ENCODE measurements around the gene KCNQ1. TPM values are rescaled to one million over a fixed set of nuclear protein-coding genes. Genes with fewer than 3 reads are reported as not detected.

Gene KCNQ1
- total and polyA plus RNA-seq, 2 experiments from 2014 or later: not detected

GRCh38 chr11:2471048-2471803, 26.4 kb downstream of the KCNQ1 start:
- H3K27ac ChIP-seq: no peak overlapping the region
- H3F3A ChIP-seq (ENCODE audit: insufficient read depth): no peaks in the 10 kb centered on the region
- no peak overlapping the region for H2AFZ ChIP-seq
- in situ Hi-C loops (cut with MboI): no loop called here
- H3K79me2 ChIP-seq (ENCODE audit: insufficient read depth): no peaks in the 10 kb centered on the region
- H3K9me2 ChIP-seq (ENCODE audit: insufficient read depth): no peaks in the 10 kb centered on the region
- no peaks in the 10 kb centered on the region for H4K20me1 ChIP-seq (ENCODE audit: insufficient read depth)
- H3K4me2 ChIP-seq (ENCODE audit: unreplicated experiment): no peak overlapping the region
- no peak for DNase-seq
- no peaks in the 10 kb centered on the region for H3K4me1 ChIP-seq (ENCODE audit: insufficient read depth)
- H3K36me3 ChIP-seq (ENCODE audit: low read depth): no peaks in the 10 kb centered on the region
- no peak for TF ChIP-seq EZH2 (IDR thresholded peaks at IDR 0.05; ENCODE audit: insufficient read depth, poor library complexity, severe bottlenecking)
- no peak overlapping the region for H3K4me3 ChIP-seq
- H3K9ac ChIP-seq: no peak overlapping the region
- H3K9me3 ChIP-seq (ENCODE audit: low read depth): no peaks in the 10 kb centered on the region
- WGBS, 2 experiments (ENCODE audit: low coverage in 1 of 2, low lambda C conversion rate in 2 of 2, missing lambda C conversion rate in 2 of 2): 66 to 69% methylated on average over 16 to 17 of the region's 17 CpGs
- H3K27me3 ChIP-seq (replicated peaks; ENCODE audit: insufficient read depth): peaks cover 14% of the 10 kb centered on the region

- TF ChIP-seq EZH2phosphoT487 (IDR thresholded peaks at IDR 0.05; ENCODE audit: insufficient read depth, low read depth) (no peak), EZH2 (IDR thresholded peaks at IDR 0.05; ENCODE audit: insufficient read depth, poor library complexity, severe bottlenecking) (no peak)
- Histone ChIP-seq H3K4me2 (ENCODE audit: unreplicated experiment) (no peak overlapping the region), H3K79me2 (ENCODE audit: insufficient read depth) (no peaks in the 10 kb centered on the region), H3K4me3 (no peak overlapping the region), H3K9me3 (ENCODE audit: low read depth) (no peaks in the 10 kb centered on the region), H3F3A (ENCODE audit: insufficient read depth) (no peaks in the 10 kb centered on the region), H2AFZ (no peak overlapping the region), H3K9me2 (ENCODE audit: insufficient read depth) (no peaks in the 10 kb centered on the region), H3K27me3 (replicated peaks; ENCODE audit: insufficient read depth) (peaks cover 19% of the 10 kb centered on the region), H3K36me3 (ENCODE audit: low read depth) (no peaks in the 10 kb centered on the region), H3K27ac (no peak overlapping the region), H4K20me1 (ENCODE audit: insufficient read depth) (no peaks in the 10 kb centered on the region), H3K4me1 (ENCODE audit: insufficient read depth) (no peaks in the 10 kb centered on the region), H3K9ac (no peak overlapping the region)
- WGBS, 2 experiments (ENCODE audit: low coverage in 1 of 2, low lambda C conversion rate in 2 of 2, missing lambda C conversion rate in 2 of 2): 89 to 93% methylated on average over 6 of the region's 6 CpGs
- DNase-seq: no peak
- in situ Hi-C loops (cut with MboI): no loop called here
Observed at GRCh38 chr11:2471804-2472096, 26.9 kb downstream of the KCNQ1 start.

DNA sequence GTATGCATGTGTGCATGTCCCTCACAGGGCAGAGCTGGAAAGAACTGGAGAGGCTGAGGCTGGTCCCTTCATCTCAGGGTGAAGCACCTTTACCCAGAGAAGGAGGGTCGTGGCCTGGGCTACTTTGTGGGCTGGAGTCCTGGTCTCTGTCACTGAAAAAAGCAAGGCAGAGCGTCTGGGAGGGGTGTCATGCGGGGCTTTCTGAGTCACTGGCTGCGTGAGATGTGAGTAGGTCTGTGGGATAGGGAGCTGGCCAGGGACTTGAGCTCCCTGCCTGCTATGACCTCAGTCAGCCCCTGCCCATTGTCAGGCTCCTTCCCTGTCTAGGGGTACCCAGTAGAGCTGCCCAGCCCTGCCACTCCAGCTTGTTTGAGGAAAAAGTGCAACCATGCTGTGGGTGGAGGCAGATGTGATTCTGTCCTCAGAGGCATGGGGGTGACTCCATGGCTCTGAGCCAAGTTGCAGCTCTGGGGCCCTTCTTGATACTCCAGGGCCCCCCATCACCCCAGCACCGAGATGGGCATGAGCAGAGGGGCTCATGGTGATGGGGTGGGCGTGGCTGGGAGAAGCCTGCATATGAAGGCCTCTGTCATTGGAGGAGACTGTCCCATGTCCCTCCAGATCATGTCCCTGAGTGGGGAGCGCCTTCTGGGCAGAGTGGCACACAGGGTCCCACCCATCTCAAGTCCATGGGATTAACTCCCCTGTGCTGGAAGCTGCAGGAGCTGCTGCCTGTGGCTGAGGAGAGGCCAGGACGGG, 27.8 kb downstream of the KCNQ1 start:
- Histone ChIP-seq H3K27ac (no peak overlapping the region), H3K9ac (no peak overlapping the region), H2AFZ (no peak overlapping the region), H3K4me3 (no peak overlapping the region), H3K36me3 (ENCODE audit: low read depth) (no peaks in the 10 kb centered on the region), H3K4me2 (ENCODE audit: unreplicated experiment) (no peak overlapping the region), H3K27me3 (replicated peaks; ENCODE audit: insufficient read depth) (peaks cover 22% of the 10 kb centered on the region), H3K9me2 (ENCODE audit: insufficient read depth) (no peaks in the 10 kb centered on the region), H3F3A (ENCODE audit: insufficient read depth) (no peaks in the 10 kb centered on the region), H3K9me3 (ENCODE audit: low read depth) (no peaks in the 10 kb centered on the region), H3K79me2 (ENCODE audit: insufficient read depth) (no peaks in the 10 kb centered on the region), H3K4me1 (ENCODE audit: insufficient read depth) (no peaks in the 10 kb centered on the region), H4K20me1 (ENCODE audit: insufficient read depth) (no peaks in the 10 kb centered on the region)
- WGBS, 2 experiments (ENCODE audit: low coverage in 1 of 2, low lambda C conversion rate in 2 of 2, missing lambda C conversion rate in 2 of 2): 33% methylated on average over 8 of the region's 8 CpGs
- no peak for TF ChIP-seq EZH2 (IDR thresholded peaks at IDR 0.05; ENCODE audit: insufficient read depth, poor library complexity, severe bottlenecking)
- DNase-seq: no peak
- in situ Hi-C loops (cut with MboI): no loop called here

GRCh38 chr11:2473361-2474058, 28.7 kb downstream of the KCNQ1 start:
- TF ChIP-seq EZH2phosphoT487 (IDR thresholded peaks at IDR 0.05; ENCODE audit: insufficient read depth, low read depth) (no peak), EZH2 (IDR thresholded peaks at IDR 0.05; ENCODE audit: insufficient read depth, poor library complexity, severe bottlenecking) (no peak)
- DNase-seq: no peak
- in situ Hi-C loops (cut with MboI): no loop called here

More at GRCh38 chr11:2473361-2474058, 28.7 kb downstream of the KCNQ1 start:
- no peaks in the 10 kb centered on the region for H3K9me2 ChIP-seq (ENCODE audit: insufficient read depth)
- H2AFZ ChIP-seq: no peak overlapping the region
- H3K4me1 ChIP-seq (ENCODE audit: insufficient read depth): no peaks in the 10 kb centered on the region
- no peaks in the 10 kb centered on the region for H3K36me3 ChIP-seq (ENCODE audit: low read depth)
- 71 to 74% methylated on average over 18 to 27 of the region's 27 CpGs for WGBS, 2 experiments (ENCODE audit: low coverage in 1 of 2, low lambda C conversion rate in 2 of 2, missing lambda C conversion rate in 2 of 2)
- no peak overlapping the region for H3K4me3 ChIP-seq
- peaks cover 22% of the 10 kb centered on the region for H3K27me3 ChIP-seq (replicated peaks; ENCODE audit: insufficient read depth)
- no peaks in the 10 kb centered on the region for H4K20me1 ChIP-seq (ENCODE audit: insufficient read depth)
- no peak overlapping the region for H3K4me2 ChIP-seq (ENCODE audit: unreplicated experiment)
- no peaks in the 10 kb centered on the region for H3K9me3 ChIP-seq (ENCODE audit: low read depth)
- no peak overlapping the region for H3K9ac ChIP-seq
- no peaks in the 10 kb centered on the region for H3K79me2 ChIP-seq (ENCODE audit: insufficient read depth)
- H3F3A ChIP-seq (ENCODE audit: insufficient read depth): no peaks in the 10 kb centered on the region
- H3K27ac ChIP-seq: no peak overlapping the region
